Measurements from ENCODE around the gene ST6GALNAC1.

Gene ST6GALNAC1

GRCh38 chr17:76575570-76575969 lies 68.0 kb downstream of the ST6GALNAC1 start:
- DNase-seq = no peak

All from inflammatory macrophage (primary cell).